Activated naive CD4-positive, alpha-beta T cell treated with anti-CD3 and anti-CD28 coated beads for 36 hours (primary cell): Measurements from ENCODE around the gene DCHS2. TPM values are rescaled to one million over a fixed set of nuclear protein-coding genes. Genes with fewer than 3 reads are reported as not detected.
A peak's percentile ranks its signal among the peaks of the same experiment; 100 is the strongest.

Source experiments
- CTCF ChIA-PET: fragments of 350-600 bp; sonication (Branson Sonifier 250); formaldehyde crosslinking; loops from one replicate; lab custom pipeline; 2021; ENCODE audit warnings: antibody characterized with exemption; lab: Charles Lee
- DNase-seq: peaks from one replicate; pipeline ENCODE4 v3.0.0-alpha.2; 2020
- H3K27ac Mint-ChIP-seq: one replicate; pipeline ENCODE4 v1.8.0; 2021; ENCODE audit warnings: mild to moderate bottlenecking, mixed read lengths
- H3K27me3 Mint-ChIP-seq: one replicate; pipeline ENCODE4 v1.8.0; 2021; ENCODE audit warnings: low read depth, mixed read lengths
- H3K36me3 Mint-ChIP-seq: one replicate; pipeline ENCODE4 v1.8.0; 2021; ENCODE audit warnings: low read depth, mixed read lengths
- H3K4me1 Mint-ChIP-seq: one replicate; pipeline ENCODE4 v1.8.0; 2021; ENCODE audit warnings: low read depth, mixed read lengths
- H3K4me3 Mint-ChIP-seq: one replicate; pipeline ENCODE4 v1.8.0; 2021; ENCODE audit warnings: mild to moderate bottlenecking, moderate library complexity, mixed read lengths
- H3K9me3 Mint-ChIP-seq: one replicate; pipeline ENCODE4 v1.8.0; 2021; ENCODE audit warnings: mixed read lengths
- intact Hi-C: fragments of 100-400 bp; cut with micrococcal nuclease; formaldehyde crosslinking; loops from one replicate; pipeline ENCODE4 v1.15.1; 2023
- total RNA-seq, 2 experiments: library from RNA; stranded (reverse); gene quantifications; one replicate each; pipeline ENCODE4 v1.2.3, GENCODE V29; 2021

DCHS2 gene
- total RNA-seq = not detected

- H3K27ac Mint-ChIP-seq = no peak within 1 kb of the TSS
- peaks cover 66% of the 10 kb centered on the region for H3K27me3 Mint-ChIP-seq
- H3K4me3 Mint-ChIP-seq = peak within 1 kb of the TSS; percentile 66
- CTCF ChIA-PET = interaction anchor here (0.6 to 0.9 kb wide), 2 partner anchors 14 to 1147 kb away, joined by 3 to 4 read pairs; partner anchors contain the start of gene MND1
- intact Hi-C loops = loop anchor here (5.0 to 10.0 kb wide), 3 partner anchors 159 to 324 kb away; partner anchors contain the start of gene LRAT
- no peaks in the 10 kb centered on the region for H3K9me3 Mint-ChIP-seq
- DNase-seq = peak; percentile 45
- H3K36me3 Mint-ChIP-seq = no peaks in the 10 kb centered on the region
- H3K4me1 Mint-ChIP-seq = peaks cover 16% of the 10 kb centered on the region
Measured at GRCh38 chr4:154491341-154492271, at the start of gene DCHS2. TSS of gene DCHS2 (minus strand) at chr4:154491799. CDS start at chr4:154491355, 444 bp downstream.

- Mint-ChIP-seq H3K4me3 (no peak overlapping the region), H3K9me3 (no peaks in the 10 kb centered on the region), H3K27me3 (no peaks in the 10 kb centered on the region), H3K36me3 (peaks cover 10% of the 10 kb centered on the region), H3K4me1 (no peaks in the 10 kb centered on the region), H3K27ac (no peak overlapping the region)
- intact Hi-C loops = no loop called here
- CTCF ChIA-PET = no interaction called here
- no peak for DNase-seq
Measured at GRCh38 chr4:154534296-154534695, 42.7 kb upstream of the DCHS2 start.

GRCh38 chr4:154529728-154530519 is 38.3 kb upstream of the DCHS2 start:
- Mint-ChIP-seq H3K27me3 (peaks cover 4% of the 10 kb centered on the region), H3K27ac (no peak overlapping the region), H3K36me3 (no peaks in the 10 kb centered on the region), H3K4me3 (no peak overlapping the region), H3K4me1 (no peaks in the 10 kb centered on the region), H3K9me3 (no peaks in the 10 kb centered on the region)
- DNase-seq = no peak
- CTCF ChIA-PET = interaction anchor here (0.7 to 1.3 kb wide), 3 partner anchors 16 to 267 kb away, joined by 3 to 4 read pairs (median 4); no protein-coding TSS in a partner anchor
- intact Hi-C loops = no loop called here

GRCh38 chr4:154528869-154529268 is 37.3 kb upstream of the DCHS2 start:
- no peak for DNase-seq
- no peaks in the 10 kb centered on the region for H3K4me1 Mint-ChIP-seq
- H3K27ac Mint-ChIP-seq = no peak overlapping the region
- H3K4me3 Mint-ChIP-seq = no peak overlapping the region
- H3K27me3 Mint-ChIP-seq = peaks cover 9% of the 10 kb centered on the region
- H3K36me3 Mint-ChIP-seq = no peaks in the 10 kb centered on the region
- intact Hi-C loops = no loop called here
- no peaks in the 10 kb centered on the region for H3K9me3 Mint-ChIP-seq
- CTCF ChIA-PET = interaction anchor here (1.1 kb wide), 2 partner anchors 15 to 19 kb away, joined by 3 to 4 read pairs; no protein-coding TSS in a partner anchor

GRCh38 chr4:154527308-154527707 is 35.7 kb upstream of the DCHS2 start:
- CTCF ChIA-PET = no interaction called here
- H3K9me3 Mint-ChIP-seq = no peaks in the 10 kb centered on the region
- H3K27ac Mint-ChIP-seq = no peak overlapping the region

GRCh38 chr4:154526151-154526550 is 34.6 kb upstream of the DCHS2 start:
- Mint-ChIP-seq H3K4me1 (no peaks in the 10 kb centered on the region), H3K27ac (no peak overlapping the region), H3K27me3 (peaks cover 11% of the 10 kb centered on the region), H3K4me3 (no peak overlapping the region), H3K36me3 (no peaks in the 10 kb centered on the region), H3K9me3 (no peaks in the 10 kb centered on the region)
- CTCF ChIA-PET = no interaction called here
- intact Hi-C loops = no loop called here
- DNase-seq = no peak

More at GRCh38 chr4:154527308-154527707, 35.7 kb upstream of the DCHS2 start:
- DNase-seq = no peak
- H3K27me3 Mint-ChIP-seq = peaks cover 11% of the 10 kb centered on the region
- H3K36me3 Mint-ChIP-seq = no peaks in the 10 kb centered on the region
- H3K4me3 Mint-ChIP-seq = no peak overlapping the region
- no peaks in the 10 kb centered on the region for H3K4me1 Mint-ChIP-seq
- intact Hi-C loops = no loop called here

GRCh38 chr4:154521607-154522006 is 30.0 kb upstream of the DCHS2 start:
- no peak for DNase-seq
- Mint-ChIP-seq H3K4me3 (no peak overlapping the region), H3K9me3 (no peaks in the 10 kb centered on the region), H3K4me1 (no peaks in the 10 kb centered on the region), H3K36me3 (no peaks in the 10 kb centered on the region), H3K27ac (no peak overlapping the region), H3K27me3 (peaks cover 19% of the 10 kb centered on the region)
- intact Hi-C loops = no loop called here
- CTCF ChIA-PET = interaction anchor here (0.7 kb wide), 1 partner anchor 38 kb away, joined by 3 read pairs; no protein-coding TSS in a partner anchor

- no peak overlapping the region for H3K4me3 Mint-ChIP-seq
- CTCF ChIA-PET = no interaction called here
Measured at GRCh38 chr4:154519214-154519613, 27.6 kb upstream of the DCHS2 start.

GRCh38 chr4:154517591-154517990 is 26.0 kb upstream of the DCHS2 start:
- peaks cover 20% of the 10 kb centered on the region for H3K27me3 Mint-ChIP-seq
- H3K36me3 Mint-ChIP-seq = no peaks in the 10 kb centered on the region
- intact Hi-C loops = no loop called here

More at GRCh38 chr4:154519214-154519613, 27.6 kb upstream of the DCHS2 start:
- DNase-seq = no peak
- H3K4me1 Mint-ChIP-seq = no peaks in the 10 kb centered on the region
- no peaks in the 10 kb centered on the region for H3K36me3 Mint-ChIP-seq
- intact Hi-C loops = no loop called here
- no peak overlapping the region for H3K27ac Mint-ChIP-seq
- H3K27me3 Mint-ChIP-seq = peaks cover 21% of the 10 kb centered on the region
- no peaks in the 10 kb centered on the region for H3K9me3 Mint-ChIP-seq

GRCh38 chr4:154516318-154517029 is 24.9 kb upstream of the DCHS2 start:
- Mint-ChIP-seq H3K9me3 (no peaks in the 10 kb centered on the region), H3K27me3 (peaks cover 22% of the 10 kb centered on the region), H3K36me3 (no peaks in the 10 kb centered on the region), H3K4me3 (no peak overlapping the region), H3K27ac (no peak overlapping the region), H3K4me1 (no peaks in the 10 kb centered on the region)
- CTCF ChIA-PET = interaction anchor here (1.1 to 1.3 kb wide), 2 partner anchors 9 to 13 kb away, joined by 3 to 7 read pairs; no protein-coding TSS in a partner anchor
- no peak for DNase-seq
- intact Hi-C loops = no loop called here

More at GRCh38 chr4:154517591-154517990, 26.0 kb upstream of the DCHS2 start:
- no peaks in the 10 kb centered on the region for H3K9me3 Mint-ChIP-seq
- no peak overlapping the region for H3K27ac Mint-ChIP-seq
- no peak overlapping the region for H3K4me3 Mint-ChIP-seq
- no peaks in the 10 kb centered on the region for H3K4me1 Mint-ChIP-seq
- no peak for DNase-seq
- CTCF ChIA-PET = interaction anchor here (1.1 kb wide), 1 partner anchor 10 kb away, joined by 3 read pairs; no protein-coding TSS in a partner anchor

GRCh38 chr4:154511981-154512380 is 20.4 kb upstream of the DCHS2 start:
- CTCF ChIA-PET = no interaction called here
- no peak overlapping the region for H3K27ac Mint-ChIP-seq
- DNase-seq = no peak
- no peaks in the 10 kb centered on the region for H3K36me3 Mint-ChIP-seq
- no peaks in the 10 kb centered on the region for H3K9me3 Mint-ChIP-seq
- H3K27me3 Mint-ChIP-seq = peaks cover 22% of the 10 kb centered on the region
- no peaks in the 10 kb centered on the region for H3K4me1 Mint-ChIP-seq
- intact Hi-C loops = no loop called here
- no peak overlapping the region for H3K4me3 Mint-ChIP-seq
